Measurements from ENCODE around the gene BRI3. TPM values are rescaled to one million over a fixed set of nuclear protein-coding genes. Genes with fewer than 3 reads are reported as not detected.

Gene BRI3
- total and polyA plus RNA-seq, 2 of the 13 experiments (the other 11 are each of a cell fraction or from before 2014, with no cell fraction given): 54.0 to 103 TPM

DNA sequence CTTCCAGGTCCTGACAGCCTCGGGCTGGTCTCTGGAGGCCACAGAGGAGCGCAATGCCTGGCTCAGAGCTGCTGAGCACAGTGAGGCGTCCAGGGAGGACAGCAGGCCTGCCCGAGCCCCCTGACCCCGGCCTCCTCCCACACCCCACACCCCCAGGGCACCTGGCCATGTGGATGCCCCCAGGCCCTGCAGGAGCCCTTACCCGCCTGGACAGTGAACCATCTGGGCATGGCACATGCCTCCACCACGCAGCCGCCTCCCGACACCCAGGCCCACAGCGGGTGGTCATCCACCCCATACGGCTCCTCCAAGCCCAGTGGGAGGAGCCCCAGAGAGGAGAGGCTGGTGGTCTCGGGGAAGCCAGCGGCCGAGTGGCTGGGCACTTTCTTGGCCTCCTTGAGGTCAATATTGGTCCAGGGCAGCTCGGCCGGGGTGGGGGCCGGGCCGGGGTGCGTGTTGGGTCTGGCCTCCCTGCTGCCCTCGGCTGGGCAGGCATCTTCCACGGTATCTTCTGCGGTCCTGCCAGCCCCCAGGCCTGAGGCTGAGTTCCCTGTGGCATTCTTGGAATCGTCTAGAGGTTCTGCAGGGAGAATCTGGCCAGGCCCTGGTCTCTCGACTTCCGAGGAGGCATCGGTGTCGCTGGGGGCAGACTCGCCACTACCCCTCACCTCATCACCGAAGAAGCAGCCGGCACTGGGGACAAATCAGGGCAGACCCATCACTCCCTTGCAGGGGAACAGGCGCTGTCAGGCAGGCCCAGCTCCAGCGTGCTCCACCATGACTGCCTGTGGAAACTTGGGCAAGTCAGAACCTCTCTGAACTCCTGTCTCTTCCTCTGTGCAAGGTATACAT is 48.0 kb upstream of the BRI3 start:
- Histone ChIP-seq H4K20me1 (ENCODE audit: insufficient read depth, low read length) (no peaks in the 10 kb centered on the region), H3K4me2 (ENCODE audit: low read depth, low read length) (no peak overlapping the region), H3K9me3 (ENCODE audit: low read length) (no peaks in the 10 kb centered on the region), H3K4me1 (ENCODE audit: insufficient read depth, low read length) (peaks cover 17% of the 10 kb centered on the region), H3K9ac (ENCODE audit: insufficient read depth, low read depth, low read length) (no peak overlapping the region), H3K79me2 (ENCODE audit: insufficient read depth, low read length) (no peaks in the 10 kb centered on the region), H2AFZ (ENCODE audit: low read length) (no peak overlapping the region), H3K27ac (ENCODE audit: extremely low read length, insufficient read depth, low read length) (no peak overlapping the region), H3K36me3 (replicated peaks in 1 of 2; ENCODE audit: control insufficient read depth in 1 of 2, insufficient read depth in 2 of 2, low read length in 2 of 2) (no peaks in the 10 kb centered on the region; a peak in 2 of 5 replicates), H3K27me3 (ENCODE audit: control insufficient read depth in 1 of 2, insufficient read depth in 2 of 2, low read length in 2 of 2) (no peaks in the 10 kb centered on the region), H3K4me3 (replicated peaks in 1 of 3; ENCODE audit: insufficient read depth in 1 of 3, low read depth in 2 of 3, low read length in 3 of 3) (no peak overlapping the region)
- in situ Hi-C loops (cut with HindIII; ENCODE audit: extremely low pct_ligation_motif_present, low pct_unique_long_range_greater_than_20kb): no loop called here
- TF ChIP-seq RORA (CRISPR knock-in tag; IDR thresholded peaks at IDR 0.05): no peak
- TF ChIP-seq, protein P1, sequence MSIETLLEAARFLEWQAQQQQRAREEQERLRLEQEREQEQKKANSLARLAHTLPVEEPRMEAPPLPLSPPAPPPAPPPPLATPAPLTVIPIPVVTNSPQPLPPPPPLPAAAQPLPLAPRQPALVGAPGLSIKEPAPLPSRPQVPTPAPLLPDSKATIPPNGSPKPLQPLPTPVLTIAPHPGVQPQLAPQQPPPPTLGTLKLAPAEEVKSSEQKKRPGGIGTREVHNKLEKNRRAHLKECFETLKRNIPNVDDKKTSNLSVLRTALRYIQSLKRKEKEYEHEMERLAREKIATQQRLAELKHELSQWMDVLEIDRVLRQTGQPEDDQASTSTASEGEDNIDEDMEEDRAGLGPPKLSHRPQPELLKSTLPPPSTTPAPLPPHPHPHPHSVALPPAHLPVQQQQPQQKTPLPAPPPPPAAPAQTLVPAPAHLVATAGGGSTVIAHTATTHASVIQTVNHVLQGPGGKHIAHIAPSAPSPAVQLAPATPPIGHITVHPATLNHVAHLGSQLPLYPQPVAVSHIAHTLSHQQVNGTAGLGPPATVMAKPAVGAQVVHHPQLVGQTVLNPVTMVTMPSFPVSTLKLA (IDR thresholded peaks at IDR 0.05): no peak
- 93% methylated on average over 16 of the region's 32 CpGs for WGBS (ENCODE audit: low lambda C conversion rate)
- FAIRE-seq (no peak), ATAC-seq (no peak), DNase-seq (ENCODE audit: low spot score) (no peak)
- POLR2A ChIA-PET: no interaction called here
- CTCF ChIA-PET (ENCODE audit: low intra/inter-chr PET ratio, low total read pairs): no interaction called here
- no TSS peak for BruUV-seq (replicated peaks)
- intact Hi-C loops (cut with micrococcal nuclease; ENCODE audit: unreplicated experiment): no loop called here

DNA sequence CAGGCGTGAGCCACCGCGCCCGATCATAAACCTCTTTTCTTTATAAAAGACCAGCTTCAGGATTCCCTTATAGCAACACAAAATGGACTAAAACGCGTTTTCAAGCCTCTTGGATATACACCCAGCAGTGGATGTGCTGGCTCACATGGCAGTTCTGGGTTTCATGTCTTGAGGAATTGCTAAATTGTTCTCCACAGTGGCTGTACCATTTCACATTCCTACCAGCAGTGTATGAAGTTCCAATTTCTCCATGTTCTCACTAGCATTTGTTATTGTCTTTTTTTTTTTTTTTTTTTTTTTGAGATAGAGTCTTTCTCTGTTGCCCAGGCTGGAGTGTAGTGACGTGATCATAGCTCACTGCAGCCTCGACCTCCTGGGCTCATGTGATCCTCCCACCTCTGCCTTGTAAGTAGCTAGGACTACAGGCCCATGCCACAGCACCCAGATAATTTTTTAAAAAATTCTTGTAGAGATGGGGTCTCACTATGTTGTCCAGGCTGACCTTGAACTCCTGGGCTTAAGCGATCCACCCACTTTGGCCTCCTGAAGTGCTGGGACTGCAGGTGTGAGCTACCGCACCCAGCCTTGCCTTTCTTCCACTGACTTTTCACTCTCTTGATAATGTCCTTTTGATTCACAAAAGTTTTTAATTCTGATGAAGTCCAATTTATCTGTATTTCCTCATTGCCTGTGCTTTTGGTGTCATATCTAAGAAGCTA is 46.9 kb upstream of the BRI3 start:
- intact Hi-C loops (cut with micrococcal nuclease; ENCODE audit: unreplicated experiment) (no loop called here), in situ Hi-C loops (cut with HindIII; ENCODE audit: extremely low pct_ligation_motif_present, low pct_unique_long_range_greater_than_20kb) (no loop called here)
- Histone ChIP-seq H3K4me3 (replicated peaks in 1 of 3; ENCODE audit: insufficient read depth in 1 of 3, low read depth in 2 of 3, low read length in 3 of 3) (no peak overlapping the region), H3K9me3 (ENCODE audit: low read length) (no peaks in the 10 kb centered on the region), H3K4me1 (ENCODE audit: insufficient read depth, low read length) (peaks cover 9% of the 10 kb centered on the region), H3K9ac (ENCODE audit: insufficient read depth, low read depth, low read length) (no peak overlapping the region), H3K4me2 (ENCODE audit: low read depth, low read length) (no peak overlapping the region), H3K36me3 (replicated peaks in 1 of 2; ENCODE audit: control insufficient read depth in 1 of 2, insufficient read depth in 2 of 2, low read length in 2 of 2) (no peaks in the 10 kb centered on the region; a peak in 2 of 5 replicates), H3K27ac (ENCODE audit: extremely low read length, insufficient read depth, low read length) (no peak overlapping the region), H2AFZ (ENCODE audit: low read length) (no peak overlapping the region), H3K79me2 (ENCODE audit: insufficient read depth, low read length) (no peaks in the 10 kb centered on the region), H3K27me3 (ENCODE audit: control insufficient read depth in 1 of 2, insufficient read depth in 2 of 2, low read length in 2 of 2) (no peaks in the 10 kb centered on the region), H4K20me1 (ENCODE audit: insufficient read depth, low read length) (no peaks in the 10 kb centered on the region)
- no peak for TF ChIP-seq YEATS2 (CRISPR knock-in tag; IDR thresholded peaks at IDR 0.05; ENCODE audit: borderline replicate concordance)
- no peak for TF ChIP-seq THAP11 (CRISPR knock-in tag; IDR thresholded peaks at IDR 0.05)
- peak; percentile 61; the same call in 1 of the 2 replicates for TF ChIP-seq ZNF121 (CRISPR knock-in tag; IDR thresholded peaks at IDR 0.05)
- BruUV-seq (replicated peaks): no TSS peak
- 93% methylated on average over 10 of the region's 10 CpGs for WGBS (ENCODE audit: low lambda C conversion rate)
- ATAC-seq: no peak
- POLR2A ChIA-PET: no interaction called here
- CTCF ChIA-PET (ENCODE audit: low intra/inter-chr PET ratio, low total read pairs): no interaction called here
- no peak for FAIRE-seq
- no peak for DNase-seq (ENCODE audit: low spot score)
